Measurements from ENCODE around the gene RALGPS2.
A peak's percentile ranks its signal among the peaks of the same experiment; 100 is the strongest.

The RALGPS2 gene

GRCh38 chr1:178724728-178725465, at the start of gene RALGPS2:
RALGPS2 (plus strand) TSS chr1:178725244; CDS start chr1:178776765, 51,521 bp downstream.
- no peaks in the 10 kb centered on the region for H3K79me2 ChIP-seq (ENCODE audit: low read length)
- peak within 1 kb of the TSS; percentile 95 for H3K4me2 ChIP-seq (ENCODE audit: low read length)
- H3K9me3 ChIP-seq (ENCODE audit: insufficient read depth, low read length): no peaks in the 10 kb centered on the region
- H3K27me3 ChIP-seq (ENCODE audit: low read depth, low read length): no peaks in the 10 kb centered on the region
- no peak for TF ChIP-seq CTCF (IDR thresholded peaks at IDR 0.05; ENCODE audit: low read depth, low read length)
- TF ChIP-seq EZH2phosphoT487 (IDR thresholded peaks at IDR 0.05; ENCODE audit: low read depth): no peak
- H3K9ac ChIP-seq (ENCODE audit: low read length): peak within 1 kb of the TSS; percentile 86
- H4K20me1 ChIP-seq (ENCODE audit: insufficient read depth, low read length): peaks cover 3% of the 10 kb centered on the region; the same call in 1 of the 2 replicates
- no peaks in the 10 kb centered on the region for H3K36me3 ChIP-seq (replicated peaks; ENCODE audit: low read depth, low read length)
- peak within 1 kb of the TSS; percentile 47 for H3K27ac ChIP-seq (ENCODE audit: low read length)
- H3K4me1 ChIP-seq (ENCODE audit: low read length): peaks cover 14% of the 10 kb centered on the region
- peak within 1 kb of the TSS; percentile 91 for H2AFZ ChIP-seq (ENCODE audit: low read depth, low read length)
- H3K4me3 ChIP-seq (ENCODE audit: low read length): peak within 1 kb of the TSS; percentile 90

GRCh38 chr1:178679237-178679636, 45.8 kb upstream of the RALGPS2 start:
- H3K9me3 ChIP-seq (ENCODE audit: insufficient read depth, low read length): no peaks in the 10 kb centered on the region
- TF ChIP-seq CTCF (IDR thresholded peaks at IDR 0.05; ENCODE audit: low read depth, low read length): no peak
- TF ChIP-seq EZH2phosphoT487 (IDR thresholded peaks at IDR 0.05; ENCODE audit: low read depth): no peak
- no peak overlapping the region for H3K4me2 ChIP-seq (ENCODE audit: low read length)
- peaks cover 4% of the 10 kb centered on the region; the same call in 1 of the 2 replicates for H3K4me1 ChIP-seq (ENCODE audit: low read length)
- H3K27me3 ChIP-seq (ENCODE audit: low read depth, low read length): no peaks in the 10 kb centered on the region
- no peaks in the 10 kb centered on the region for H4K20me1 ChIP-seq (ENCODE audit: insufficient read depth, low read length)
- no peak overlapping the region for H3K4me3 ChIP-seq (ENCODE audit: low read length)
- no peaks in the 10 kb centered on the region for H3K79me2 ChIP-seq (ENCODE audit: low read length)
- no peak overlapping the region for H3K27ac ChIP-seq (ENCODE audit: low read length)
- H2AFZ ChIP-seq (ENCODE audit: low read depth, low read length): no peak overlapping the region
- no peaks in the 10 kb centered on the region for H3K36me3 ChIP-seq (replicated peaks; ENCODE audit: low read depth, low read length)
- no peak overlapping the region for H3K9ac ChIP-seq (ENCODE audit: low read length)

- no peaks in the 10 kb centered on the region for H4K20me1 ChIP-seq (ENCODE audit: insufficient read depth, low read length)
- H2AFZ ChIP-seq (ENCODE audit: low read depth, low read length): no peak overlapping the region
- H3K27ac ChIP-seq (ENCODE audit: low read length): no peak overlapping the region
- TF ChIP-seq CTCF (IDR thresholded peaks at IDR 0.05; ENCODE audit: low read depth, low read length): no peak
- no peak for TF ChIP-seq EZH2phosphoT487 (IDR thresholded peaks at IDR 0.05; ENCODE audit: low read depth)
- H3K4me1 ChIP-seq (ENCODE audit: low read length): peaks cover 11% of the 10 kb centered on the region
- H3K9ac ChIP-seq (ENCODE audit: low read length): no peak overlapping the region
- no peak overlapping the region for H3K4me2 ChIP-seq (ENCODE audit: low read length)
- no peaks in the 10 kb centered on the region for H3K79me2 ChIP-seq (ENCODE audit: low read length)
- no peak overlapping the region for H3K4me3 ChIP-seq (ENCODE audit: low read length)
- no peaks in the 10 kb centered on the region for H3K36me3 ChIP-seq (replicated peaks; ENCODE audit: low read depth, low read length)
- no peaks in the 10 kb centered on the region for H3K9me3 ChIP-seq (ENCODE audit: insufficient read depth, low read length)
- H3K27me3 ChIP-seq (ENCODE audit: low read depth, low read length): no peaks in the 10 kb centered on the region
Measured at GRCh38 chr1:178682429-178682828, 42.6 kb upstream of the RALGPS2 start.

- no peak overlapping the region for H3K9ac ChIP-seq (ENCODE audit: low read length)
- H3K4me1 ChIP-seq (ENCODE audit: low read length): peaks cover 11% of the 10 kb centered on the region
- no peak overlapping the region for H3K4me2 ChIP-seq (ENCODE audit: low read length)
- H3K27me3 ChIP-seq (ENCODE audit: low read depth, low read length): no peaks in the 10 kb centered on the region
- H3K36me3 ChIP-seq (replicated peaks; ENCODE audit: low read depth, low read length): no peaks in the 10 kb centered on the region
- no peak overlapping the region for H3K27ac ChIP-seq (ENCODE audit: low read length)
- no peak overlapping the region for H3K4me3 ChIP-seq (ENCODE audit: low read length)
- no peak overlapping the region for H2AFZ ChIP-seq (ENCODE audit: low read depth, low read length)
- no peak for TF ChIP-seq CTCF (IDR thresholded peaks at IDR 0.05; ENCODE audit: low read depth, low read length)
- TF ChIP-seq EZH2phosphoT487 (IDR thresholded peaks at IDR 0.05; ENCODE audit: low read depth): no peak
- H4K20me1 ChIP-seq (ENCODE audit: insufficient read depth, low read length): no peaks in the 10 kb centered on the region
- H3K9me3 ChIP-seq (ENCODE audit: insufficient read depth, low read length): no peaks in the 10 kb centered on the region
- no peaks in the 10 kb centered on the region for H3K79me2 ChIP-seq (ENCODE audit: low read length)
Measured at GRCh38 chr1:178682886-178683285, 42.2 kb upstream of the RALGPS2 start.

Data from OCI-LY3 (cell line).